Spleen (tissue), 11 donors: ENCODE results near the gene LENEP. TPM values are rescaled to one million over a fixed set of nuclear protein-coding genes. Genes with fewer than 3 reads are reported as not detected.

ENCODE experiments used
- DNase-seq: peaks from one replicate; pipeline ENCODE4 v3.0.0-alpha.2; 2020
- H3K27ac ChIP-seq, 8 donors: fragments of 200-600 bp; sonication (generic) in 7 of 8; 1 replicate in 4 of 8; 2 replicates in 4 of 8; pipeline versions ENCODE4 v1.5.0 to v1.8.0; 2016 to 2021; ENCODE audit warnings: inconsistent platforms in 4 of 8, mild to moderate bottlenecking in 4 of 8, moderate library complexity in 1 of 8
- H3K27me3 ChIP-seq, 7 donors: fragments of 200-600 bp; sonication (generic) in 6 of 7; replicated peaks in 1 of 7; 1 replicate in 4 of 7; 2 replicates in 3 of 7; pipeline versions ENCODE4 v1.5.0 to v1.8.0; 2016 to 2021; ENCODE audit warnings: inconsistent platforms in 3 of 7, mild to moderate bottlenecking in 1 of 7
- H3K36me3 ChIP-seq, 6 donors: fragments of 200-600 bp; sonication (generic) in 5 of 6; 1 replicate in 4 of 6; 2 replicates in 2 of 6; pipeline versions ENCODE4 v1.5.0 to v1.8.0; 2016 to 2021; ENCODE audit warnings: inconsistent platforms in 2 of 6
- H3K4me1 ChIP-seq, 6 donors: fragments of 200-600 bp; sonication (generic) in 5 of 6; 1 replicate in 3 of 6; 2 replicates in 3 of 6; pipeline versions ENCODE4 v1.5.0 to v1.8.0; 2016 to 2021; ENCODE audit warnings: inconsistent platforms in 3 of 6
- H3K4me3 ChIP-seq, 8 donors: fragments of 200-600 bp; sonication (generic) in 7 of 8; 1 replicate in 4 of 8; 2 replicates in 4 of 8; pipeline versions ENCODE4 v1.5.0 to v1.8.0; 2016 to 2021; ENCODE audit warnings: inconsistent platforms in 4 of 8, mild to moderate bottlenecking in 4 of 8, moderate library complexity in 2 of 8
- H3K9me3 ChIP-seq, 8 donors: fragments of 200-600 bp; sonication (generic) in 7 of 8; 1 replicate in 4 of 8; 2 replicates in 4 of 8; pipeline versions ENCODE4 v1.5.0 to v1.8.0; 2016 to 2021; ENCODE audit warnings: inconsistent platforms in 4 of 8
- POLR2A ChIP-seq, 3 donors: fragments of 450-650 bp; IDR thresholded peaks; one replicate each; pipeline ENCODE4 v1.5.1; 2017; ENCODE audit warnings: antibody characterized with exemption in 3 of 3, mild to moderate bottlenecking in 1 of 3
- POLR2AphosphoS5 ChIP-seq, 3 donors: sonication (generic); formaldehyde crosslinking; IDR thresholded peaks; one replicate each; pipeline ENCODE4 v1.5.1; 2017; ENCODE audit warnings: antibody characterized with exemption in 3 of 3
- WGBS, 5 donors: extraction: QIAGEN DNeasy Blood & Tissue Kit in 3 of 5; methylation state at CpG; one replicate each; pipeline versions ENCODE4 v1.1.5 to v1.1.7; 2013 to 2018; 5-methylcytosine and 5-hydroxymethylcytosine counted together
- intact Hi-C: fragments of 100-400 bp; cut with DNase I; formaldehyde crosslinking; loops from one replicate; pipeline ENCODE4 v1.15.0; 2023; ENCODE audit warnings: low total_unique reads
- polyA plus RNA-seq, 3 donors: library from polyadenylated mRNA; stranded (reverse); fragments of 200-250 nt; gene quantifications; one replicate each; pipeline ENCODE4 v1.2.1, GENCODE V29; 2013
- total RNA-seq, 7 donors: library from RNA; depleted of rRNA in 3 of 7; stranded (reverse); fragments of >200 nt in 3 of 7; fragmentation: NEBNext Ultra II Directional in 4 of 7; extraction: Animal tissue kit (Norgen Biotek cat#: 25700) in 4 of 7; gene quantifications; one replicate each; pipeline versions ENCODE4 v1.1.0 to v1.2.1, GENCODE V29; 2016 to 2021
- TF ChIP-seq, protein P1 (sequence below), 11 experiments: fragments of 200-600 bp in 7 of 11; fragments of 450-650 bp in 4 of 11; sonication (generic) in 4 of 11; IDR thresholded peaks in 8 of 11; conservative IDR thresholded peaks in 3 of 11; 1 replicate in 7 of 11; 2 replicates in 4 of 11; pipeline versions ENCODE4 v1.4.0 to v1.8.0; 2016 to 2021; ENCODE audit warnings: antibody characterized with exemption in 11 of 11, inconsistent platforms in 4 of 11, mild to moderate bottlenecking in 1 of 11
- donor health status: healthy with polysubstance abuse.
- donor health status: DM: no; HTN: no; CAD: no; lungs with moderate emphysema.
- donor health status: DM: no; HTN: no; CAD: no.
- donor health status: Bipolar disorder and iron deficiency.
- donor health status: healthy.
- donor health status: DM: no; HTN: no; CAD: no.
- donor health status: DM: yes; HTN: yes; CAD: no.

LENEP gene
- total and polyA plus RNA-seq, 10 donors: 0.60 TPM; not detected in 9

DNA sequence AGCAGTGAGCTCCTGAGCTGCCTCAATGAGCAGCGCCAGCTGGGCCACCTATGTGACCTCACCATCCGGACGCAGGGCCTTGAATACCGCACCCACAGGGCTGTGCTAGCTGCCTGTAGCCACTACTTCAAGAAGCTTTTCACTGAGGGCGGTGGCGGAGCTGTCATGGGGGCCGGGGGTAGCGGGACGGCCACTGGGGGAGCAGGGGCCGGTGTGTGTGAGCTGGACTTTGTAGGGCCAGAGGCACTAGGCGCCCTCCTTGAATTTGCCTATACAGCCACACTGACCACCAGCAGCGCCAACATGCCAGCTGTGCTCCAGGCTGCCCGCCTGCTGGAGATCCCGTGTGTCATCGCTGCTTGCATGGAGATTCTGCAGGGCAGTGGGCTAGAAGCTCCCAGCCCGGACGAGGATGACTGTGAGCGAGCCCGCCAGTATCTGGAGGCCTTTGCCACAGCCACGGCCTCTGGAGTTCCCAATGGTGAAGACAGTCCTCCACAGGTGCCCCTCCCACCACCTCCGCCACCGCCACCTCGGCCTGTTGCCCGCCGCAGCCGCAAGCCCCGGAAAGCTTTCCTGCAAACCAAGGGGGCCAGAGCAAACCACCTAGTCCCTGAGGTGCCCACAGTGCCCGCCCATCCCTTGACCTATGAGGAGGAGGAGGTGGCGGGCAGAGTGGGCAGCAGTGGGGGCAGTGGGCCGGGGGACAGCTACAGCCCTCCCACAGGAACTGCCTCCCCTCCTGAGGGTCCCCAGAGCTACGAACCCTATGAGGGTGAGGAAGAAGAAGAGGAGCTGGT, 21.5 kb downstream of the LENEP start:
- WGBS, 5 donors: 88 to 96% (median 91%) methylated on average over 15 to 31 of the region's 31 CpGs
- H3K27ac ChIP-seq: peak overlapping the region in 5 of 8 donors; percentile 29 to 99 (median 96)
- H3K9me3 ChIP-seq: no peaks in the 10 kb centered on the region

GRCh38 chr1:155015527-155016230, 22.3 kb downstream of the LENEP start:
- 85 to 90% (median 86%) methylated on average over 16 of the region's 16 CpGs for WGBS, 5 donors
- H3K9me3 ChIP-seq: no peaks in the 10 kb centered on the region
- intact Hi-C loops: no loop called here
- no peaks in the 10 kb centered on the region for H3K27me3 ChIP-seq
- TF ChIP-seq POLR2A (IDR thresholded peaks at IDR 0.05) (no peak), POLR2AphosphoS5 (IDR thresholded peaks at IDR 0.05) (peak in 1 of 3 donors; percentile 52)
- H3K4me1 ChIP-seq: peaks cover 47 to 93% (median 89%) of the 10 kb centered on the region in 6 donors
- peak; percentile 82 for DNase-seq
- peak overlapping the region in 1 of 8 donors; percentile 72 for H3K4me3 ChIP-seq
- H3K36me3 ChIP-seq: peaks cover 0 to 45% (median 19%) of the 10 kb centered on the region in 6 donors
- H3K27ac ChIP-seq: peak overlapping the region in 7 of 8 donors; percentile 78 to 99 (median 88)

More for the DNA sequence above, 21.5 kb downstream of the LENEP start:
- intact Hi-C loops: no loop called here
- no peak for DNase-seq
- Histone ChIP-seq H3K4me1 (peaks cover 47 to 100% (median 96%) of the 10 kb centered on the region in 6 donors), H3K4me3 (no peak overlapping the region), H3K36me3 (peaks cover 0 to 45% (median 19%) of the 10 kb centered on the region in 6 donors), H3K27me3 (no peaks in the 10 kb centered on the region)
- TF ChIP-seq, protein P1, sequence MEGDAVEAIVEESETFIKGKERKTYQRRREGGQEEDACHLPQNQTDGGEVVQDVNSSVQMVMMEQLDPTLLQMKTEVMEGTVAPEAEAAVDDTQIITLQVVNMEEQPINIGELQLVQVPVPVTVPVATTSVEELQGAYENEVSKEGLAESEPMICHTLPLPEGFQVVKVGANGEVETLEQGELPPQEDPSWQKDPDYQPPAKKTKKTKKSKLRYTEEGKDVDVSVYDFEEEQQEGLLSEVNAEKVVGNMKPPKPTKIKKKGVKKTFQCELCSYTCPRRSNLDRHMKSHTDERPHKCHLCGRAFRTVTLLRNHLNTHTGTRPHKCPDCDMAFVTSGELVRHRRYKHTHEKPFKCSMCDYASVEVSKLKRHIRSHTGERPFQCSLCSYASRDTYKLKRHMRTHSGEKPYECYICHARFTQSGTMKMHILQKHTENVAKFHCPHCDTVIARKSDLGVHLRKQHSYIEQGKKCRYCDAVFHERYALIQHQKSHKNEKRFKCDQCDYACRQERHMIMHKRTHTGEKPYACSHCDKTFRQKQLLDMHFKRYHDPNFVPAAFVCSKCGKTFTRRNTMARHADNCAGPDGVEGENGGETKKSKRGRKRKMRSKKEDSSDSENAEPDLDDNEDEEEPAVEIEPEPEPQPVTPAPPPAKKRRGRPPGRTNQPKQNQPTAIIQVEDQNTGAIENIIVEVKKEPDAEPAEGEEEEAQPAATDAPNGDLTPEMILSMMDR (IDR thresholded peaks at IDR 0.05 in 8 of 11, conservative IDR thresholded peaks at IDR 0.05 in 3 of 11): no peak
- TF ChIP-seq POLR2AphosphoS5 (IDR thresholded peaks at IDR 0.05): peak in 1 of 3 donors; percentile 55

GRCh38 chr1:155016231-155016831, 22.9 kb downstream of the LENEP start:
- Histone ChIP-seq H3K27me3 (no peaks in the 10 kb centered on the region), H3K36me3 (peaks cover 0 to 39% (median 19%) of the 10 kb centered on the region in 6 donors), H3K4me1 (peaks cover 47 to 87% (median 82%) of the 10 kb centered on the region in 6 donors), H3K27ac (peak overlapping the region; percentile 78 to 99 (median 87)), H3K9me3 (no peaks in the 10 kb centered on the region), H3K4me3 (peak overlapping the region in 2 of 8 donors; percentile 49 to 72)
- TF ChIP-seq POLR2A (IDR thresholded peaks at IDR 0.05) (no peak), POLR2AphosphoS5 (IDR thresholded peaks at IDR 0.05) (peak; percentile 81 to 91 (median 81))
- intact Hi-C loops: no loop called here
- WGBS, 5 donors: 47 to 65% (median 63%) methylated on average over 21 to 26 of the region's 26 CpGs
- DNase-seq: peak; percentile 88

GRCh38 chr1:155017041-155017945, 23.9 kb downstream of the LENEP start:
- intact Hi-C loops: no loop called here
- DNase-seq: peak; percentile 97
- peaks cover 39 to 77% (median 73%) of the 10 kb centered on the region in 6 donors for H3K4me1 ChIP-seq
- no peaks in the 10 kb centered on the region for H3K27me3 ChIP-seq
- WGBS, 5 donors: 2 to 10% (median 4%) methylated on average over 13 to 49 of the region's 49 CpGs
- H3K9me3 ChIP-seq: no peaks in the 10 kb centered on the region
- TF ChIP-seq POLR2AphosphoS5 (IDR thresholded peaks at IDR 0.05) (peak; percentile 89 to 95 (median 90)), POLR2A (IDR thresholded peaks at IDR 0.05) (no peak)
- TF ChIP-seq, protein P1 (IDR thresholded peaks at IDR 0.05 in 8 of 11, conservative IDR thresholded peaks at IDR 0.05 in 3 of 11): peak; percentile 97 to 100 (median 99)
- peaks cover 0 to 34% (median 19%) of the 10 kb centered on the region in 6 donors for H3K36me3 ChIP-seq
- peak overlapping the region; percentile 78 to 99 (median 87) for H3K27ac ChIP-seq
- peak overlapping the region; percentile 24 to 72 (median 38) for H3K4me3 ChIP-seq
